Measurements from ENCODE around the gene REEP5. TPM values are rescaled to one million over a fixed set of nuclear protein-coding genes. Genes with fewer than 3 reads are reported as not detected.

Gene REEP5
- total and polyA plus RNA-seq, 4 donors: 41.5 to 182 (median 44.0) TPM

- H3K4me1 ChIP-seq (ENCODE audit: control insufficient read depth in 4 of 4, insufficient read depth in 4 of 4, low read length in 3 of 4): peaks cover 1 to 17% (median 11%) of the 10 kb centered on the region in 4 donors
- peaks cover 0 to 13% (median 9%) of the 10 kb centered on the region in 4 donors for H3K36me3 ChIP-seq (ENCODE audit: control insufficient read depth in 4 of 4, insufficient read depth in 3 of 4, low read depth in 1 of 4, low read length in 3 of 4)
- no peaks in the 10 kb centered on the region for H3K9me3 ChIP-seq (ENCODE audit: control insufficient read depth in 4 of 4, low read length in 3 of 4)
- no peak overlapping the region for H3K4me3 ChIP-seq (ENCODE audit: low read depth in 1 of 3, low read length in 3 of 3)
- H3K9ac ChIP-seq (ENCODE audit: low read depth in 1 of 2, low read length in 2 of 2): no peak overlapping the region
- peak; percentile 1 for TF ChIP-seq CTCF (IDR thresholded peaks at IDR 0.05; ENCODE audit: low read depth, low read length, missing input control)
- no peak for TF ChIP-seq YY1 (IDR thresholded peaks at IDR 0.05)
- H3K27ac ChIP-seq (ENCODE audit: low read depth in 1 of 2, low read length in 2 of 2): no peak overlapping the region
- WGBS: 95% methylated on average over 3 of the region's 3 CpGs
- DNase-seq (ENCODE audit: low spot score): no peak
- H3K27me3 ChIP-seq (ENCODE audit: control insufficient read depth in 4 of 4, insufficient read depth in 4 of 4, low read length in 3 of 4): no peaks in the 10 kb centered on the region
These were observed 3.9 kb downstream of the REEP5 start for GRCh38 chr5:112918136-112918535.

- WGBS: 94% methylated on average over 2 of the region's 2 CpGs
- no peak overlapping the region for H3K27ac ChIP-seq (ENCODE audit: low read depth in 1 of 2, low read length in 2 of 2)
- H3K27me3 ChIP-seq (ENCODE audit: control insufficient read depth in 4 of 4, insufficient read depth in 4 of 4, low read length in 3 of 4): no peaks in the 10 kb centered on the region
- peaks cover 1 to 15% (median 9%) of the 10 kb centered on the region in 4 donors for H3K4me1 ChIP-seq (ENCODE audit: control insufficient read depth in 4 of 4, insufficient read depth in 4 of 4, low read length in 3 of 4)
- no peak for DNase-seq (ENCODE audit: low spot score)
- H3K4me3 ChIP-seq (ENCODE audit: low read depth in 1 of 3, low read length in 3 of 3): no peak overlapping the region
- H3K9me3 ChIP-seq (ENCODE audit: control insufficient read depth in 4 of 4, low read length in 3 of 4): no peaks in the 10 kb centered on the region
- no peak overlapping the region for H3K9ac ChIP-seq (ENCODE audit: low read depth in 1 of 2, low read length in 2 of 2)
- peaks cover 0 to 13% (median 9%) of the 10 kb centered on the region in 4 donors for H3K36me3 ChIP-seq (ENCODE audit: control insufficient read depth in 4 of 4, insufficient read depth in 3 of 4, low read depth in 1 of 4, low read length in 3 of 4)
- TF ChIP-seq HNF4A (conservative IDR thresholded peaks at IDR 0.05) (no peak), JUND (IDR thresholded peaks at IDR 0.05) (no peak), REST (IDR thresholded peaks at IDR 0.05) (no peak), FOXA1 (IDR thresholded peaks at IDR 0.05) (no peak), ZBTB33 (IDR thresholded peaks at IDR 0.05) (no peak), TAF1 (conservative IDR thresholded peaks at IDR 0.05) (no peak), NR2F2 (IDR thresholded peaks at IDR 0.05) (no peak), RXRA (IDR thresholded peaks at IDR 0.05) (no peak), EGR1 (IDR thresholded peaks at IDR 0.05; ENCODE audit: low read depth in 2 of 2) (no peak), FOXA2 (IDR thresholded peaks at IDR 0.05) (no peak), CTCF (IDR thresholded peaks at IDR 0.05; ENCODE audit: low read depth, low read length, missing input control) (no peak), HNF4G (IDR thresholded peaks at IDR 0.05) (no peak), ATF3 (IDR thresholded peaks at IDR 0.05) (no peak), RAD21 (IDR thresholded peaks at IDR 0.05) (no peak)
These were observed 4.5 kb downstream of the REEP5 start for GRCh38 chr5:112917453-112917995.
